T-helper 2 cell (primary cell): ENCODE data around the gene MORC3.
"Not testable (repeated sequence)": the region's sequence is repeated elsewhere in the genome, so short reads cannot be mapped to it uniquely, and the experiment has no call there.

Source experiments
- DNase-seq, 5 experiments: peaks; one replicate each; pipeline versions ENCODE4 v3.0.0 to v3.0.0-alpha.2; 2012 to 2022

Gene MORC3

DNA sequence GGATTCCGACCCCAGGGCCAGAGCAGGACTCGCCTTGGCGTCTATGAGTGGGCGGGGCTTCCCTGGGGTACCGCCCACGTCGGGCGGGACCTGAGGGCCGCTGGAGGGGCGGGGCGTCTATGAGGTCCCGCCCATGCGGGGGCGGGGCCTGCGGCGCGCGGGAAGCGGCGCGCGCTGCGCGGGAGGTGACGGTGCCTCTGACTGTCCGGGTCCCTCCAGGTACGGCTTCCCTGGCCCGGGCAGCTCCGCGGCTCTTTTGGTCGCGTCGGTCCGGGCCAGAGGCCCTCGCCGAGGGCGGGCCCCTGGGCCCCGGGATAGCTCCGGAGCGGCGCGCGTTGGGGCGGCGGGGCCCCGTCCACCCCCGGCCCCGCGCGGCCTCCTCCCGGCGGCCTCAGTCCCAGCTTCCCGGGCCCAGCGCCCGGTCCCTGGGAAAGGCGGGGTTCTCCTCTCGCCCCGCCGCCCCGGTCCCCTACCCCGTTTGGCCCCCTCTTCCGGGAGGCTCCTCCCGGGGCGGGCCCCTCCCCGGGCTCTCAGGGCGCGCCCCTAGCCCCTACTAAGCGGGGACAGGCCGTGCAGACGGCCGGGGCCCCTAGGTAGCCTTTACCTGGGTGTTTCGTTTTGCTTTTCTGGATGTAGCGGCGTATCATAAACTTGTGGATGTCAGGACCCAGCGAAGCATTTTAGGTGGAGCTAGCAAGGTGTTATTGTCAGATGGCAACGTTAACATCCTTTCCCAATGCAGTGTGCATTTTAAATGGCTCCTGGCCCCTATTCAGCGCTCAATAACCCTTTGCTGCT lies 65.4 kb downstream of the MORC3 start, which contains the start of gene CHAF1B:
Gene CHAF1B, plus strand, starts transcription at position 160 of the 798 bp plus-strand sequence. CDS start 745 bp downstream, outside the sequence.
- peak; percentile 70 to 76 (median 74) for DNase-seq

GRCh38 chr21:36386031-36386642 lies 66.1 kb downstream of the MORC3 start:
- DNase-seq, result no peak

- DNase-seq, result no peak
Observed at GRCh38 chr21:36388096-36388495, 68.1 kb downstream of the MORC3 start.

- peak in 1 of 5 experiments; percentile 13 for DNase-seq
Observed at GRCh38 chr21:36388835-36389234, 68.8 kb downstream of the MORC3 start.

GRCh38 chr21:36391649-36392048 lies 71.7 kb downstream of the MORC3 start:
- not testable (repeated sequence) for DNase-seq

- no peak for DNase-seq
Observed at GRCh38 chr21:36395353-36396111, 75.5 kb downstream of the MORC3 start.

DNA sequence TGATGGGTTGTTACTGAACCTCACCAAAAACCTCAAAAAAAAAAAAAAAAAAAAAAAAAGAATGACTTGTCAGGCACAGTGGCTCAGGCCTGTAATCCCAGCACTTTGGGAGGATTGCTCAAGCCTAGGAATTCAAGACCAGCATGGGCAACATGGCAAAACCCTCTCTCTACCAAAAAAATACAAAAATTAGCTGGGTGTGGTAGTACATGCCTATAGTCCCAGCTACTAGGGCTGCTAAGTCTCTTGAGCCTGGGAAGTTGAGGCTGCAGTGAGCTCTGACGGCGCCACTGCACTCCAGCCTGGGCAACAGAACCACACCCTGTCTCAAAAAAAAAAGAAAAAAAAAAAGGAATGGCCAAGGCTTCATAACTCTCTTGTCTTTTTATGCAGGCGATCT lies 76.3 kb downstream of the MORC3 start:
- no peak for DNase-seq

GRCh38 chr21:36396971-36397370 lies 77.0 kb downstream of the MORC3 start:
- DNase-seq, result no peak

DNA sequence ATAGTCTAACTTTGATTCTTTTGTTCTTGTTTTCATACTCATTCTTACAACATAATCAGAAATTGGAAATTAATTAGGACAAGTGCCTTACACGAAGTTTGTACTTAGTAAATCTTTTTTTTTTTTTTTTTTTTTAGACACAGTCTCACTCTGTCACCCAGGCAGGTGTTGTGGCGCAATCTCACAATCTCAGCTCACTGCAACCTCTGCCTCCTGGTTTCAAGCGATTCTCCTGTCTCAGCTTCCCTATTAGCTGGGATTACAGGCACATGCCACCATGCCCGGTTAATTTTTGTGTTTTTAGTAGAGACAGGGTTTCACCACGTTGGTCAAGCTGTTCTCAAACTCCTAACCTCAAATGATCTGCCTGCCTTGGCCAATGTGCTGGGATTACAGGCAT lies 77.6 kb downstream of the MORC3 start:
- no peak for DNase-seq

DNA sequence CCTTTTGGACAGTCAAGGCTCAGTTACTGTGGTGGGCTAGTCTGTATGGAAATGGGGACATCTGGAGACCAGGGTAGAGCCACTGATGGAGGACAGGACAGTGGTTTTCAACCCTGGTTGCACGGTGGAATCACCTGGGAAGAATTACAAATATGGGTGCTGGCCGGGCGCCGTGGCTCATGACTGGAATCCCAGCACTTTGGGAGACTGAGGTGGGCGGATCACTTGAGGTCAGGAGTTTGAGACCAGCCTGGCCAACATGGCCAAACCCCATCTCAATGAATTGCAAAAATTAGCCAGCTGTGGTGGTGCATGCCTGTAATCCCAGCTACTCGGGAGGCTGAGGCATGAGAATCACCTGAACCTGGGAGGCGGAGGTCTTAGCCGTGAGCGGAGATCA lies 79.7 kb downstream of the MORC3 start:
- not testable (repeated sequence) for DNase-seq

DNA sequence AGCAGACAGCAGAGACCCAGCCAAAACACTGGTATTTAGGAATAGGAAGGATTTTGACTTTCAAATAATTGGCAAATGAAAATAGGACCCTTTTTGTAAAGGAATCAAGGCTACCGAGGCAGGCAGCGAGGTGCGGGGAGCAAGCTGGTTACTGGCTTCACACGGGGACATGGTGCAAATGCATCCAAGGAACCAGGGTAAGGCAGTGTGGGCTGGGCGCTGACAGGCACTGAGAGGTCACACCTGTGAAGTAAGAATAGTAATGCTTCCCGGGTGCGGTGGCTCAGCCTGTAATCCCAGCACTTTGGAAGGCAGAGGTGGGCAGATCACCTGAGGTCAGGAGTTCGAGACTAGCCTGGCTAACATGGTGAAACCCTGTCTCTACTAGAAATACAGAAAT lies 80.7 kb downstream of the MORC3 start:
- no peak for DNase-seq

- DNase-seq, result no peak
Observed at GRCh38 chr21:36402339-36402738, 82.3 kb downstream of the MORC3 start.

- no peak for DNase-seq
Observed at GRCh38 chr21:36403713-36404112, 83.7 kb downstream of the MORC3 start.

DNA sequence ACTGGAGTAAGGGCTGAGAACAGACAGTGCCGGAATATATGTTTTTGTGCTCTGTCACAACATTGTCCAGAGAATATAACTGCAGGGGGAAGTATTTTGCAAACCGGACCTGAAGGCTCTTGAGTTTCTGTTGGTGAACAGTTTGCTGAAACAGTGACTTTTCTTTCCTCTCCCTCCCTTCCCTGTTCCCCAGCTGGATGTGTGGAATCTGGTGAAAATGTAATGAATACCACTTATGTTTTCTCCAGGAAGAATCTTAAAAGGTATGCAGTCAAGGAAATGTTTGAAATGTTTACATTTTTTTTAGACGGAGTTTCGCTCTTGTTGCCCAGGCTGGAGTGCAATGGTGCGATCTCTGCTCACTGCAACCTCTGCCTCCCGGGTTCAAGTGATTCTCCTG lies 88.6 kb downstream of the MORC3 start:
- DNase-seq, result no peak

- DNase-seq, result no peak
Observed at GRCh38 chr21:36411301-36411700, 91.3 kb downstream of the MORC3 start.

DNA sequence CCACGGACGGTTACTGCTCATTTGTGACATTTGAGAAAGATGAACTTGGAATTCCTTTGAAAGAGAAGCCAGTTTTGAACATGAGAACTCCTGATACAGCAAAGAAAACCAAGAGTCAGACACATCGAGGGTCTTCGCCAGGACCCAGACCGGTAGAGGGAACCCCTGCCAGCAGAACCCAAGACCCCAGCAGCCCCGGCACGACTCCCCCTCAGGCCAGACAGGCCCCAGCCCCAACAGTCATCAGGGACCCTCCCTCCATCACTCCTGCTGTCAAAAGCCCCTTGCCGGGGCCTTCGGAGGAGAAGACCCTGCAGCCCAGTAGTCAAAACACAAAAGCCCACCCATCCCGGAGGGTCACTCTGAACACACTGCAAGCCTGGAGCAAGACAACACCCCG lies 92.9 kb downstream of the MORC3 start:
- DNase-seq, result no peak

GRCh38 chr21:36415375-36415774 lies 95.4 kb downstream of the MORC3 start:
- no peak for DNase-seq

- no peak for DNase-seq
Observed at GRCh38 chr21:36419241-36419640, 99.2 kb downstream of the MORC3 start.

- DNase-seq, result peak in 1 of 5 experiments; percentile 65
Observed at GRCh38 chr21:36419996-36420395, 100.0 kb downstream of the MORC3 start.

- no peak for DNase-seq
Observed at GRCh38 chr21:36420571-36421339, 100.8 kb downstream of the MORC3 start.

GRCh38 chr21:36422279-36423098 lies 102.5 kb downstream of the MORC3 start:
- DNase-seq, result peak in 1 of 5 experiments; percentile 35
